ENCODE results near the gene NKAIN2.

GRCh38 chr6:124064317-124065113 is 260.9 kb downstream of the NKAIN2 start:
- no peak for TF ChIP-seq CTCF (IDR thresholded peaks at IDR 0.05)
- TF ChIP-seq POLR2A (IDR thresholded peaks at IDR 0.05) = no peak
